ENCODE measurements around the gene WDR4. TPM values are rescaled to one million over a fixed set of nuclear protein-coding genes. Genes with fewer than 3 reads are reported as not detected.

The WDR4 gene
- total RNA-seq, 3 donors from 2014 or later: 6.2 to 16.4 (median 12.7) TPM

GRCh38 chr21:42906233-42906632 is 26.9 kb upstream of the WDR4 start:
- Histone ChIP-seq H3K27me3 (no peaks in the 10 kb centered on the region), H3K4me1 (no peaks in the 10 kb centered on the region), H3K4me3 (no peak overlapping the region), H3K27ac (no peak overlapping the region), H3K36me3 (peaks cover 5% of the 10 kb centered on the region), H3K9me3 (no peaks in the 10 kb centered on the region)
- DNase-seq (ENCODE audit: low spot score in 2 of 2): no peak
- intact Hi-C loops (cut with DNase I; ENCODE audit: low total_unique reads): no loop called here
- TF ChIP-seq POLR2A (IDR thresholded peaks at IDR 0.05): no peak
- TF ChIP-seq, protein P1, sequence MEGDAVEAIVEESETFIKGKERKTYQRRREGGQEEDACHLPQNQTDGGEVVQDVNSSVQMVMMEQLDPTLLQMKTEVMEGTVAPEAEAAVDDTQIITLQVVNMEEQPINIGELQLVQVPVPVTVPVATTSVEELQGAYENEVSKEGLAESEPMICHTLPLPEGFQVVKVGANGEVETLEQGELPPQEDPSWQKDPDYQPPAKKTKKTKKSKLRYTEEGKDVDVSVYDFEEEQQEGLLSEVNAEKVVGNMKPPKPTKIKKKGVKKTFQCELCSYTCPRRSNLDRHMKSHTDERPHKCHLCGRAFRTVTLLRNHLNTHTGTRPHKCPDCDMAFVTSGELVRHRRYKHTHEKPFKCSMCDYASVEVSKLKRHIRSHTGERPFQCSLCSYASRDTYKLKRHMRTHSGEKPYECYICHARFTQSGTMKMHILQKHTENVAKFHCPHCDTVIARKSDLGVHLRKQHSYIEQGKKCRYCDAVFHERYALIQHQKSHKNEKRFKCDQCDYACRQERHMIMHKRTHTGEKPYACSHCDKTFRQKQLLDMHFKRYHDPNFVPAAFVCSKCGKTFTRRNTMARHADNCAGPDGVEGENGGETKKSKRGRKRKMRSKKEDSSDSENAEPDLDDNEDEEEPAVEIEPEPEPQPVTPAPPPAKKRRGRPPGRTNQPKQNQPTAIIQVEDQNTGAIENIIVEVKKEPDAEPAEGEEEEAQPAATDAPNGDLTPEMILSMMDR (IDR thresholded peaks at IDR 0.05): no peak
- TF ChIP-seq POLR2AphosphoS5 (IDR thresholded peaks at IDR 0.05): no peak

GRCh38 chr21:42905195-42905594 is 25.9 kb upstream of the WDR4 start:
- TF ChIP-seq, protein P1 (IDR thresholded peaks at IDR 0.05): no peak
- TF ChIP-seq POLR2A (IDR thresholded peaks at IDR 0.05) (no peak), POLR2AphosphoS5 (IDR thresholded peaks at IDR 0.05) (no peak)
- Histone ChIP-seq H3K36me3 (peaks cover 5% of the 10 kb centered on the region), H3K4me1 (no peaks in the 10 kb centered on the region), H3K4me3 (no peak overlapping the region), H3K9me3 (no peaks in the 10 kb centered on the region), H3K27ac (no peak overlapping the region), H3K27me3 (no peaks in the 10 kb centered on the region)
- no peak for DNase-seq (ENCODE audit: low spot score in 2 of 2)
- intact Hi-C loops (cut with DNase I; ENCODE audit: low total_unique reads): no loop called here

DNA sequence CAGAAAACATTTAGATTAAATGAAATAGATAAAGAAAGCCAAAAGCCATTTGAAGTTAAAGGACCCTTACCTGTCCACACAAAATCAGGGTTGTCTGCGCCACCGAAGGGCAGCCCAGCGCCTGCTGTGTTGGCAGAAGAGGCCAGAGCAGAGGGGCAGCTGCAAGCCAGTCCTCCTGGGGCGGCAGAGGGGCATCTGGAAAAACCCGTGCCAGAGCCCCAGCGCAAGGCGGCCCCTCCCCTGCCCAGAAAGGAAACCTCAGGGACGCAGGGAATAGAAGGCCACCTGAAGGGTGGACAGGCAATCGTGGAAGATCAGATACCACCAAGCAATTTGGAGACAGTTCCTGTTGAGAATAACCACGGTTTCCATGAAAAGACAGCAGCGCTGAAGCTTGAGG is 24.5 kb upstream of the WDR4 start:
- H3K27ac ChIP-seq: no peak overlapping the region
- no peak for DNase-seq (ENCODE audit: low spot score in 2 of 2)
- no peak overlapping the region for H3K4me3 ChIP-seq
- no peaks in the 10 kb centered on the region for H3K4me1 ChIP-seq
- H3K36me3 ChIP-seq: peaks cover 5% of the 10 kb centered on the region
- intact Hi-C loops (cut with DNase I; ENCODE audit: low total_unique reads): no loop called here
- H3K27me3 ChIP-seq: no peaks in the 10 kb centered on the region
- no peak for TF ChIP-seq POLR2AphosphoS5 (IDR thresholded peaks at IDR 0.05)
- no peak for TF ChIP-seq POLR2A (IDR thresholded peaks at IDR 0.05)
- TF ChIP-seq, protein P1 (IDR thresholded peaks at IDR 0.05): no peak
- no peaks in the 10 kb centered on the region for H3K9me3 ChIP-seq

GRCh38 chr21:42900446-42900845 is 21.1 kb upstream of the WDR4 start:
- intact Hi-C loops (cut with DNase I; ENCODE audit: low total_unique reads): no loop called here
- no peak for DNase-seq (ENCODE audit: low spot score in 2 of 2)
- Histone ChIP-seq H3K9me3 (no peaks in the 10 kb centered on the region), H3K27me3 (no peaks in the 10 kb centered on the region), H3K4me1 (no peaks in the 10 kb centered on the region), H3K4me3 (no peak overlapping the region), H3K27ac (no peak overlapping the region), H3K36me3 (peaks cover 5% of the 10 kb centered on the region)
- TF ChIP-seq POLR2AphosphoS5 (IDR thresholded peaks at IDR 0.05): no peak
- TF ChIP-seq, protein P1 (IDR thresholded peaks at IDR 0.05): no peak
- no peak for TF ChIP-seq POLR2A (IDR thresholded peaks at IDR 0.05)

DNA sequence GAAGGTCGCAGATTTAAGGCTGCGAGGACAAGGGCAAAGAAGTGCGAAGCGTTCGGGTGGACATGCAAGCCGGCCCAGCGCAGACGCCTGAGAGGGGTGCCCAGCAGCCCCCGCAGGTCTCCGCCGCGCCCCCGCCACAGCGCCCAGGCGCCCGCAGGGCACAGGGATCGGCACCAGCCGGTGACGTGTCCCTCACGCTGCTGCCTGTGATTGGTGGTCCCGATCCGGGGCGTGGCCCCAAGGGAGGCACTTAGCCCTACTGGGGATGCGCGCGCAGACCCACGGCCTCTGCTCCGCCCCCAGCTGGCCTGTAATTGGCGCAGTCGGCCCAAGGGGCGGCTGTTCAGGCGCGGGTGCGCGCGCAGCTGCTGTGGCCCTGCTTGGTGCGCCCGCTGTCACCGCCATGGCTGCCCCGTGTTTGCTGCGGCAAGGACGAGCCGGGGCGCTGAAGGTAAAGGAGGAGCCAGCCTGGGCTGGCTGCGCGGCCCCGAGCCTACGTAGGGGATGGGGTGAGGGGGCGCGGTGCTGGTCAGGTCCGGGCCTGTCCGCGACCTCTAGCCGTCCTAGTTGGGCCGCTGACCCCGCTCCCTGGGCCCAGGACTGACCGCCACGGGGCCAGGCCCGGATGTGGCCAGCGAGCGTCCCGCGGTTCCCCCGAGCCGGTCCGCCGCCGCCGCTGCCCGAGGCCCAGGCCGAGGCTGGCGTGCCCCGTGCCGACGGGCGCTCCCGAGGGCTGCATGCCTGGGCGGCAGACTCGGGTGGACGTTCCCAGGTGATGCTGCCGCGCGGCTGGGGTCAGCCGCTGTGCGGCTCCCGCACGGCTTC is 13.8 kb upstream of the WDR4 start, which contains the start of gene NDUFV3:
TSS of gene NDUFV3 (plus strand) at position 379 of the 825 bp plus-strand sequence. CDS start at position 404, 25 bp downstream.
- Histone ChIP-seq H3K36me3 (no peaks in the 10 kb centered on the region), H3K27me3 (no peaks in the 10 kb centered on the region), H3K4me3 (peak within 1 kb of the TSS; percentile 63 to 82 (median 63)), H3K9me3 (no peaks in the 10 kb centered on the region), H3K4me1 (no peaks in the 10 kb centered on the region), H3K27ac (peak within 1 kb of the TSS; percentile 92 to 94)
- peak; percentile 100 for DNase-seq (ENCODE audit: low spot score in 2 of 2)
- TF ChIP-seq POLR2AphosphoS5 (IDR thresholded peaks at IDR 0.05) (peak; percentile 84 to 92 (median 88)), POLR2A (IDR thresholded peaks at IDR 0.05) (peak; percentile 86)
- TF ChIP-seq, protein P1 (IDR thresholded peaks at IDR 0.05): no peak
- intact Hi-C loops (cut with DNase I; ENCODE audit: low total_unique reads): no loop called here
